Peyer's patch (tissue), 4 donors: Measurements from ENCODE around the gene MGLL. TPM values are rescaled to one million over a fixed set of nuclear protein-coding genes. Genes with fewer than 3 reads are reported as not detected.

Source experiments
- DNase-seq, 3 donors: peaks; one replicate each; pipeline ENCODE4 v3.0.0-alpha.2; 2017 to 2019
- H3K27ac ChIP-seq, 4 donors: fragments of 200-600 bp; sonication (generic); one replicate each; pipeline ENCODE4 v1.5.1; 2016 to 2019
- H3K27me3 ChIP-seq, 2 donors: fragments of 200-600 bp; sonication (generic); one replicate each; pipeline ENCODE4 v1.5.1; 2019
- H3K36me3 ChIP-seq, 3 donors: fragments of 200-600 bp; sonication (generic); one replicate each; pipeline ENCODE4 v1.5.1; 2016 to 2019
- H3K4me1 ChIP-seq, 4 donors: fragments of 200-600 bp; sonication (generic); one replicate each; pipeline ENCODE4 v1.5.1; 2016 to 2019
- H3K4me3 ChIP-seq, 4 donors: fragments of 200-600 bp; sonication (generic); 1 replicate in 3 of 4; 2 replicates in 1 of 4; pipeline ENCODE4 v1.5.1; 2016 to 2019; ENCODE audit warnings: mild to moderate bottlenecking in 1 of 4
- H3K9me3 ChIP-seq, 4 donors: fragments of 200-600 bp; sonication (generic); one replicate each; pipeline ENCODE4 v1.5.1; 2016 to 2019; ENCODE audit warnings: mild to moderate bottlenecking in 1 of 4
- CTCF ChIP-seq, 6 experiments: fragments of 450-650 bp in 4 of 6; fragments of 200-600 bp in 2 of 6; sonication (generic) in 1 of 6; IDR thresholded peaks; one replicate each; pipeline ENCODE4 v1.5.1; 2017 to 2019; ENCODE audit warnings: antibody characterized with exemption in 6 of 6, mild to moderate bottlenecking in 3 of 6, moderate library complexity in 1 of 6
- POLR2A ChIP-seq, 2 donors: fragments of 450-650 bp; IDR thresholded peaks; one replicate each; pipeline ENCODE4 v1.5.1; 2017; ENCODE audit warnings: antibody characterized with exemption in 2 of 2, mild to moderate bottlenecking in 2 of 2, moderate library complexity in 2 of 2
- total RNA-seq, 4 donors: library from RNA; depleted of rRNA; stranded (reverse); fragments of >200 nt; gene quantifications; one replicate each; pipeline ENCODE4 v1.1.0, GENCODE V29; 2016

The MGLL gene
- total RNA-seq, 4 donors from 2014 or later, result 56.1 to 180 (median 143) TPM

GRCh38 chr3:127739347-127740135 lies 82.8 kb downstream of the MGLL start:
- Histone ChIP-seq H3K9me3 (no peaks in the 10 kb centered on the region), H3K27me3 (no peaks in the 10 kb centered on the region), H3K4me3 (no peak overlapping the region), H3K36me3 (no peaks in the 10 kb centered on the region), H3K27ac (peak overlapping the region in 2 of 4 donors; percentile 33 to 68), H3K4me1 (peaks cover 3 to 29% (median 6%) of the 10 kb centered on the region in 4 donors)
- TF ChIP-seq CTCF (IDR thresholded peaks at IDR 0.05) (no peak), POLR2A (IDR thresholded peaks at IDR 0.05) (no peak)
- peak in 1 of 3 donors; percentile 23 for DNase-seq

- H3K27ac ChIP-seq, result peak overlapping the region; percentile 38 to 76 (median 56)
- H3K9me3 ChIP-seq, result no peaks in the 10 kb centered on the region
- peaks cover 3 to 38% (median 7%) of the 10 kb centered on the region in 4 donors for H3K4me1 ChIP-seq
- no peaks in the 10 kb centered on the region for H3K36me3 ChIP-seq
- TF ChIP-seq POLR2A (IDR thresholded peaks at IDR 0.05) (no peak), CTCF (IDR thresholded peaks at IDR 0.05) (no peak)
- DNase-seq, result peak in 1 of 3 donors; percentile 62
- H3K27me3 ChIP-seq, result no peaks in the 10 kb centered on the region
- H3K4me3 ChIP-seq, result no peak overlapping the region
Measured at GRCh38 chr3:127738192-127738840, 84.0 kb downstream of the MGLL start.

- peak in 1 of 3 donors; percentile 9 for DNase-seq
Measured at GRCh38 chr3:127736801-127737539, 85.3 kb downstream of the MGLL start.

GRCh38 chr3:127735767-127736693 lies 86.3 kb downstream of the MGLL start:
- H3K36me3 ChIP-seq, result no peaks in the 10 kb centered on the region
- DNase-seq, result peak; percentile 40 to 66 (median 57)
- H3K27ac ChIP-seq, result peak overlapping the region; percentile 27 to 58 (median 31)
- no peaks in the 10 kb centered on the region for H3K27me3 ChIP-seq
- peaks cover 3 to 38% (median 7%) of the 10 kb centered on the region in 4 donors for H3K4me1 ChIP-seq
- H3K9me3 ChIP-seq, result no peaks in the 10 kb centered on the region
- no peak for TF ChIP-seq POLR2A (IDR thresholded peaks at IDR 0.05)
- no peak for TF ChIP-seq CTCF (IDR thresholded peaks at IDR 0.05)
- peak overlapping the region in 1 of 4 donors; percentile 18 for H3K4me3 ChIP-seq

More at GRCh38 chr3:127736801-127737539, 85.3 kb downstream of the MGLL start:
- peak overlapping the region in 3 of 4 donors; percentile 28 to 58 (median 33) for H3K27ac ChIP-seq
- H3K4me3 ChIP-seq, result no peak overlapping the region
- H3K9me3 ChIP-seq, result no peaks in the 10 kb centered on the region
- TF ChIP-seq CTCF (IDR thresholded peaks at IDR 0.05) (no peak), POLR2A (IDR thresholded peaks at IDR 0.05) (no peak)
- H3K4me1 ChIP-seq, result peaks cover 3 to 38% (median 7%) of the 10 kb centered on the region in 4 donors
- H3K27me3 ChIP-seq, result no peaks in the 10 kb centered on the region
- H3K36me3 ChIP-seq, result no peaks in the 10 kb centered on the region
